H1 (cell line): ENCODE results near the gene PNRC1. TPM values are rescaled to one million over a fixed set of nuclear protein-coding genes. Genes with fewer than 3 reads are reported as not detected.

Experiments
- CTCF ChIA-PET: fragments of 300-600 bp; sonication (Branson Sonifier 250); formaldehyde crosslinking; loops from one replicate; lab custom pipeline; 2021; ENCODE audit not compliant: partially characterized antibody; lab: Charles Lee
- POLR2A ChIA-PET: fragments of 300-600 bp; sonication (Branson Sonifier 250); formaldehyde crosslinking; loops from one replicate; lab custom pipeline; 2021; ENCODE audit warnings: inconsistent platforms; ENCODE audit not compliant: partially characterized antibody; lab: Charles Lee
- DNase-seq, 2 experiments: peaks; one replicate each; pipeline versions ENCODE4 v3.0.0 to v3.0.0-alpha.2; 2010 to 2022; ENCODE audit warnings: low spot score in 2 of 2, low read depth in 1 of 2, mixed read lengths in 1 of 2
- FAIRE-seq: peaks from 2 replicates; lab custom pipeline; 2011; peaks lifted over from hg19 to GRCh38; lab: Jason Lieb, UNC
- H2AFZ ChIP-seq: 2 replicates; pipeline ENCODE4 v1.8.1; 2012; ENCODE audit warnings: low read length, inconsistent platforms
- H2AK5ac ChIP-seq: 2 replicates; pipeline ENCODE4 v1.6.1; 2013; ENCODE audit warnings: low read depth, low read length
- H2BK120ac ChIP-seq: replicated peaks from 2 replicates; pipeline ENCODE3; 2013; ENCODE audit warnings: low read depth, low read length, inconsistent platforms
- H2BK12ac ChIP-seq: 2 replicates; pipeline ENCODE4 v1.6.1; 2013; ENCODE audit warnings: low read depth, low read length
- H2BK15ac ChIP-seq: 2 replicates; pipeline ENCODE4 v1.6.1; 2013; ENCODE audit warnings: low read length
- H2BK20ac ChIP-seq: 2 replicates; pipeline ENCODE4 v1.6.1; 2013; ENCODE audit warnings: low read length
- H2BK5ac ChIP-seq: 2 replicates; pipeline ENCODE4 v1.6.1; 2013; ENCODE audit warnings: low read depth, low read length
- H3K14ac ChIP-seq: 2 replicates; pipeline ENCODE4 v1.6.1; 2013; ENCODE audit warnings: inconsistent platforms; ENCODE audit not compliant: insufficient read length
- H3K18ac ChIP-seq: 2 replicates; pipeline ENCODE4 v1.6.1; 2013; ENCODE audit warnings: low read length; ENCODE audit errors: extremely low read depth
- H3K23ac ChIP-seq: 2 replicates; pipeline ENCODE4 v1.6.1; 2013; ENCODE audit warnings: inconsistent platforms; ENCODE audit not compliant: insufficient read length
- H3K23me2 ChIP-seq: 2 replicates; pipeline ENCODE4 v1.6.1; 2013; ENCODE audit warnings: low read depth, low read length
- H3K27ac ChIP-seq: 2 replicates; pipeline ENCODE4 v1.6.1; 2011; ENCODE audit warnings: low read depth, low read length, inconsistent platforms
- H3K27me3 ChIP-seq, 4 experiments: replicated peaks in 1 of 4; 1 replicate in 1 of 4; 2 replicates in 3 of 4; pipeline versions ENCODE4 v1.6.1 to v1.8.1; 2011 to 2013; ENCODE audit warnings: low read length in 3 of 4, mild to moderate bottlenecking in 3 of 4, inconsistent platforms in 2 of 4, mixed read lengths in 2 of 4, moderate library complexity in 1 of 4; ENCODE audit not compliant: control insufficient read depth in 3 of 4, insufficient read depth in 3 of 4; ENCODE audit errors: extremely low read depth in 1 of 4
- H3K36me3 ChIP-seq, 4 experiments: 2 replicates each; pipeline versions ENCODE4 v1.6.1 to v1.8.1; 2011 to 2013; ENCODE audit warnings: mild to moderate bottlenecking in 4 of 4, low read length in 3 of 4, moderate library complexity in 2 of 4, control low read depth in 1 of 4, inconsistent platforms in 1 of 4; ENCODE audit not compliant: insufficient read depth in 4 of 4, control insufficient read depth in 2 of 4
- H3K4ac ChIP-seq: replicated peaks from 2 replicates; pipeline ENCODE3; 2013; ENCODE audit warnings: low read length, low read depth, mixed read lengths, inconsistent platforms; ENCODE audit not compliant: insufficient read length
- H3K4me1 ChIP-seq, 4 experiments: replicated peaks in 1 of 4; 1 replicate in 1 of 4; 2 replicates in 3 of 4; pipeline versions ENCODE4 v1.6.1 to v1.8.1; 2011 to 2013; ENCODE audit warnings: low read length in 3 of 4, inconsistent platforms in 2 of 4, mixed read lengths in 1 of 4; ENCODE audit not compliant: insufficient read depth in 4 of 4, control insufficient read depth in 3 of 4
- H3K4me2 ChIP-seq, 2 experiments: 2 replicates each; pipeline versions ENCODE4 v1.6.1 to v1.8.1; 2011 to 2013; ENCODE audit warnings: low read depth in 2 of 2, low read length in 2 of 2, control low read depth in 1 of 2, inconsistent platforms in 1 of 2, mild to moderate bottlenecking in 1 of 2; ENCODE audit not compliant: insufficient read depth in 1 of 2
- H3K4me3 ChIP-seq, 4 experiments: fragments of 200-600, 300-600 bp in 1 of 4; sonication (generic), shearing (Covaris generic), sonication (Bioruptor Twin) in 1 of 4; 2 replicates each; pipeline versions ENCODE4 v1.5.1 to v1.8.1; 2011 to 2016; ENCODE audit warnings: low read length in 4 of 4, low read depth in 3 of 4, control low read depth in 2 of 4, inconsistent platforms in 2 of 4, mild to moderate bottlenecking in 2 of 4, mixed read lengths in 1 of 4, moderate library complexity in 1 of 4; ENCODE audit not compliant: insufficient read depth in 2 of 4; ENCODE audit errors: extremely low read depth in 1 of 4
- H3K56ac ChIP-seq: replicated peaks from 2 replicates; pipeline ENCODE3; 2013; ENCODE audit warnings: low read depth, mild to moderate bottlenecking, mixed read lengths, low read length, inconsistent platforms; ENCODE audit not compliant: insufficient read length
- H3K79me1 ChIP-seq: 2 replicates; pipeline ENCODE4 v1.6.1; 2013; ENCODE audit warnings: low read depth, low read length, control low read depth
- H3K79me2 ChIP-seq, 2 experiments: 2 replicates each; pipeline versions ENCODE4 v1.6.1 to v1.8.1; 2012 to 2013; ENCODE audit warnings: low read length in 2 of 2, mild to moderate bottlenecking in 2 of 2, inconsistent platforms in 1 of 2; ENCODE audit not compliant: insufficient read depth in 2 of 2, control insufficient read depth in 1 of 2
- H3K9ac ChIP-seq, 4 experiments: replicated peaks in 1 of 4; 1 replicate in 1 of 4; 2 replicates in 3 of 4; pipeline versions ENCODE4 v1.6.1 to v1.8.1; 2011 to 2013; ENCODE audit warnings: low read depth in 3 of 4, low read length in 3 of 4, control low read depth in 2 of 4, mild to moderate bottlenecking in 2 of 4, moderate library complexity in 2 of 4, inconsistent platforms in 1 of 4; ENCODE audit errors: extremely low read depth in 1 of 4
- H3K9me3 ChIP-seq, 2 experiments: 2 replicates each; pipeline versions ENCODE4 v1.6.1 to v1.8.1; 2012 to 2013; ENCODE audit warnings: mild to moderate bottlenecking in 2 of 2, moderate library complexity in 2 of 2, control low read depth in 1 of 2, inconsistent platforms in 1 of 2, low read depth in 1 of 2, low read length in 1 of 2, mixed read lengths in 1 of 2; ENCODE audit not compliant: insufficient read depth in 2 of 2
- H4K20me1 ChIP-seq, 2 experiments: replicated peaks in 1 of 2; 2 replicates each; pipeline versions ENCODE3 to v1.8.1; 2011 to 2013; ENCODE audit warnings: inconsistent platforms in 2 of 2, low read length in 2 of 2, mild to moderate bottlenecking in 1 of 2; ENCODE audit not compliant: insufficient read depth in 2 of 2, control insufficient read depth in 1 of 2
- H4K5ac ChIP-seq: 2 replicates; pipeline ENCODE4 v1.6.1; 2013; ENCODE audit warnings: low read length, low read depth, mixed read lengths, inconsistent platforms; ENCODE audit not compliant: insufficient read length
- H4K8ac ChIP-seq: 2 replicates; pipeline ENCODE4 v1.8.0; 2013; ENCODE audit warnings: mild to moderate bottlenecking, moderate library complexity, low read length, inconsistent platforms; ENCODE audit not compliant: insufficient read depth; ENCODE audit errors: extremely low read depth
- H4K91ac ChIP-seq: replicated peaks from 2 replicates; pipeline ENCODE3; 2013; ENCODE audit warnings: low read length, mixed read lengths, inconsistent platforms; ENCODE audit not compliant: insufficient read length
- CBX5 ChIP-seq: fragments of 300-800, 300-1000 bp; sonication (generic); IDR thresholded peaks from 2 replicates; pipeline ENCODE4 v1.7.1; 2016; ENCODE audit warnings: antibody characterized with exemption, low read length, low read depth
- CBX8 ChIP-seq: fragments of 300-800, 300-1000 bp; sonication (generic); IDR thresholded peaks from 2 replicates; pipeline ENCODE4 v1.7.1; 2016; ENCODE audit warnings: low read depth, low read length, borderline replicate concordance
- RBBP5 ChIP-seq: IDR thresholded peaks from 2 replicates; pipeline ENCODE4 v1.7.1; 2012; ENCODE audit warnings: low read depth, mild to moderate bottlenecking, inconsistent platforms, low read length, moderate library complexity, borderline replicate concordance
- SAP30 ChIP-seq: fragments of 300-600 bp; sonication (generic); IDR thresholded peaks from 2 replicates; pipeline ENCODE4 v1.7.1; 2012; ENCODE audit warnings: low read length, moderate library complexity, mild to moderate bottlenecking, inconsistent platforms; ENCODE audit not compliant: insufficient read depth, insufficient replicate concordance
- SIN3A ChIP-seq, 2 experiments: IDR thresholded peaks in 1 of 2; conservative IDR thresholded peaks in 1 of 2; 2 replicates each; pipeline ENCODE4 v1.6.1; 2011 to 2012; ENCODE audit warnings: low read length in 2 of 2, improper control_type of control experiment in 1 of 2, low read depth in 1 of 2, mild to moderate bottlenecking in 1 of 2
- TAF1 ChIP-seq: IDR thresholded peaks from 2 replicates; pipeline ENCODE4 v1.6.1; 2011; ENCODE audit warnings: mild to moderate bottlenecking, low read depth, low read length
- YY1 ChIP-seq: IDR thresholded peaks from 2 replicates; pipeline ENCODE4 v1.6.1; 2011; ENCODE audit warnings: low read depth, mild to moderate bottlenecking, low read length
- WGBS, 2 experiments: shearing (Covaris generic) in 1 of 2; methylation state at CpG; one replicate each; pipeline versions ENCODE4 v1.1.6 to v1.1.7; 2013 to 2015; ENCODE audit warnings: low lambda C conversion rate in 2 of 2, mixed read lengths in 2 of 2, inconsistent platforms in 1 of 2, low coverage in 1 of 2, missing lambda C conversion rate in 1 of 2; ENCODE audit not compliant: insufficient replicate concordance in 2 of 2, insufficient coverage in 1 of 2, insufficient read length in 1 of 2; ENCODE audit errors: extremely low coverage in 1 of 2, missing lambda C conversion rate in 1 of 2; 5-methylcytosine and 5-hydroxymethylcytosine counted together
- polyA plus RNA-seq, 7 experiments: library from polyadenylated mRNA; depleted of rRNA in 3 of 7; stranded (reverse) in 5 of 7; unstranded in 2 of 7; fragments of >200 nt in 5 of 7; fragments of 200-250 nt in 2 of 7; gene quantifications; 1 replicate in 5 of 7; 2 replicates in 1 of 7; 4 replicates in 1 of 7; pipeline versions ENCODE4 v1.2.1 to v1.2.3, GENCODE V29; 2011 to 2013; ENCODE audit warnings: missing spikeins in 2 of 7, mixed read lengths in 2 of 7
- total RNA-seq: library from RNA; stranded (reverse); fragmentation: NEBNext Ultra II Directional; extraction: Animal tissue kit (Norgen Biotek cat#: 25700); gene quantifications from 2 replicates; pipeline ENCODE4 v1.2.1, GENCODE V29; 2021
- TF ChIP-seq, protein P1 (sequence below), 3 experiments: IDR thresholded peaks; 1 replicate in 2 of 3; 2 replicates in 1 of 3; pipeline versions ENCODE4 v1.5.1 to v1.6.1; 2011; ENCODE audit warnings: low read length in 3 of 3, mild to moderate bottlenecking in 3 of 3, inconsistent platforms in 2 of 3, low read depth in 1 of 3, moderate library complexity in 1 of 3; ENCODE audit not compliant: insufficient read depth in 1 of 3; ENCODE audit errors: control extremely low read depth in 1 of 3

PNRC1 gene
- total and polyA plus RNA-seq, 2 of the 8 experiments (the other 6 are each of a cell fraction or from before 2014, with no cell fraction given), result 6.3 to 48.5 TPM

DNA sequence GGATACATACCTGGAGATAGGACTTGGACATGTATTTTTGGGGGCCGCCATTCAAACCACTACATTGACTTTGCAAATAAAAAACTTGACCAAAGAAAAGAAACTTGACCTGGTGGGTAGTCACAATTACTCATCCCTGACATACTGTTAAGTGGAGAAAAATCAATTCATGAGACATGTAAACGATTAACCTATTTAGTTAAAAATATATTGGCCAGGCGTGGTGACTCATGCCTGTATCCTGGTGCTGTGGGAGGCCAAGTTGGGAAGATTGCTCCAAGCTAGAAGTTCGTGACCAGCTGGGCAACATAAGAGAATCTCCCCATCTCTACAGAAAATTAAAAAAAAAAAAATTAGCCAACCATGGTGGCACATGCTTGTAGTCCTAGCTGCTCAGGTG is 39.8 kb downstream of the PNRC1 start:
- Histone ChIP-seq H2BK12ac (no peak overlapping the region), H3K4me1 (no peaks in the 10 kb centered on the region), H3K27ac (no peak overlapping the region), H3K27me3 (peaks cover 7 to 28% (median 15%) of the 10 kb centered on the region in 4 experiments), H3K9me3 (no peaks in the 10 kb centered on the region), H3K23ac (no peak overlapping the region), H3K79me2 (no peaks in the 10 kb centered on the region; a peak in 1 of 4 replicates), H3K79me1 (no peaks in the 10 kb centered on the region; the same call in 1 of the 2 replicates), H3K9ac (no peak overlapping the region), H3K14ac (no peak overlapping the region), H4K5ac (no peak overlapping the region), H3K4me2 (no peak overlapping the region), H3K36me3 (no peaks in the 10 kb centered on the region), H3K56ac (no peak overlapping the region), H2BK120ac (no peak overlapping the region), H2AK5ac (no peak overlapping the region), H2AFZ (no peak overlapping the region), H2BK5ac (no peak overlapping the region), H2BK20ac (no peak overlapping the region), H2BK15ac (no peak overlapping the region), H3K18ac (no peak overlapping the region), H4K20me1 (no peaks in the 10 kb centered on the region), H4K91ac (no peak overlapping the region), H3K23me2 (peaks cover 4% of the 10 kb centered on the region; the same call in 1 of the 2 replicates), H4K8ac (no peak overlapping the region), H3K4ac (no peak overlapping the region), H3K4me3 (no peak overlapping the region)
- 89% methylated on average over 4 of the region's 4 CpGs; no CpG with 5 or more reads in 1 of the 2 experiments for WGBS, 2 experiments
- FAIRE-seq (no peak), DNase-seq (no peak)
- ChIA-PET CTCF (interaction anchor here (0.8 to 6.0 kb wide), 4 partner anchors 29 to 1042 kb away, joined by 3 to 41 read pairs (median 3); no protein-coding TSS in a partner anchor), POLR2A (interaction anchor here (0.7 kb wide), 1 partner anchor 30 kb away, joined by 3 read pairs; no protein-coding TSS in a partner anchor)
- TF ChIP-seq SAP30, result no peak
- TF ChIP-seq, protein P1, sequence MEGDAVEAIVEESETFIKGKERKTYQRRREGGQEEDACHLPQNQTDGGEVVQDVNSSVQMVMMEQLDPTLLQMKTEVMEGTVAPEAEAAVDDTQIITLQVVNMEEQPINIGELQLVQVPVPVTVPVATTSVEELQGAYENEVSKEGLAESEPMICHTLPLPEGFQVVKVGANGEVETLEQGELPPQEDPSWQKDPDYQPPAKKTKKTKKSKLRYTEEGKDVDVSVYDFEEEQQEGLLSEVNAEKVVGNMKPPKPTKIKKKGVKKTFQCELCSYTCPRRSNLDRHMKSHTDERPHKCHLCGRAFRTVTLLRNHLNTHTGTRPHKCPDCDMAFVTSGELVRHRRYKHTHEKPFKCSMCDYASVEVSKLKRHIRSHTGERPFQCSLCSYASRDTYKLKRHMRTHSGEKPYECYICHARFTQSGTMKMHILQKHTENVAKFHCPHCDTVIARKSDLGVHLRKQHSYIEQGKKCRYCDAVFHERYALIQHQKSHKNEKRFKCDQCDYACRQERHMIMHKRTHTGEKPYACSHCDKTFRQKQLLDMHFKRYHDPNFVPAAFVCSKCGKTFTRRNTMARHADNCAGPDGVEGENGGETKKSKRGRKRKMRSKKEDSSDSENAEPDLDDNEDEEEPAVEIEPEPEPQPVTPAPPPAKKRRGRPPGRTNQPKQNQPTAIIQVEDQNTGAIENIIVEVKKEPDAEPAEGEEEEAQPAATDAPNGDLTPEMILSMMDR (IDR thresholded peaks at IDR 0.05; ENCODE audit: control extremely low read depth in 1 of 3, insufficient read depth in 1 of 3, low read depth in 1 of 3, low read length in 3 of 3), result no peak
- no peak for TF ChIP-seq CBX5
- no peak for TF ChIP-seq SIN3A (conservative IDR thresholded peaks at IDR 0.05 in 1 of 2, IDR thresholded peaks at IDR 0.05 in 1 of 2; ENCODE audit: low read depth in 1 of 2, low read length in 2 of 2)
- TF ChIP-seq TAF1, result no peak
- TF ChIP-seq CBX8, result no peak
- no peak for TF ChIP-seq YY1
- no peak for TF ChIP-seq RBBP5
